ENCODE data around the gene ERBB2.
"Not testable (repeated sequence)": the region's sequence is repeated elsewhere in the genome, so short reads cannot be mapped to it uniquely, and the experiment has no call there.

The ERBB2 gene

GRCh38 chr17:39705786-39706348 lies 6.0 kb downstream of the ERBB2 start:
- DNase-seq: no peak

- DNase-seq: no peak
These were observed 6.5 kb downstream of the ERBB2 start for GRCh38 chr17:39706383-39706782.

GRCh38 chr17:39706921-39707337 lies 7.1 kb downstream of the ERBB2 start:
- DNase-seq: no peak

GRCh38 chr17:39709319-39709997 lies 9.6 kb downstream of the ERBB2 start:
- DNase-seq: no peak

- no peak for DNase-seq
These were observed 10.4 kb downstream of the ERBB2 start for GRCh38 chr17:39709998-39710964.

- DNase-seq: not testable (repeated sequence)
These were observed 11.2 kb downstream of the ERBB2 start for GRCh38 chr17:39711071-39711470.

GRCh38 chr17:39711851-39712250 lies 12.0 kb downstream of the ERBB2 start:
- DNase-seq: no peak

GRCh38 chr17:39714234-39714633 lies 14.4 kb downstream of the ERBB2 start:
- DNase-seq: no peak

GRCh38 chr17:39715375-39716072 lies 15.7 kb downstream of the ERBB2 start:
- no peak for DNase-seq

GRCh38 chr17:39716073-39716818 lies 16.4 kb downstream of the ERBB2 start:
- DNase-seq: no peak

GRCh38 chr17:39716879-39717536 lies 17.1 kb downstream of the ERBB2 start:
- no peak for DNase-seq

- DNase-seq: no peak
These were observed 17.8 kb downstream of the ERBB2 start for GRCh38 chr17:39717660-39718059.

GRCh38 chr17:39719563-39720355 lies 19.9 kb downstream of the ERBB2 start:
- no peak for DNase-seq

- DNase-seq: no peak
These were observed 22.2 kb downstream of the ERBB2 start for GRCh38 chr17:39722104-39722503.

GRCh38 chr17:39722965-39723848 lies 23.3 kb downstream of the ERBB2 start:
- no peak for DNase-seq

GRCh38 chr17:39724731-39725130 lies 24.9 kb downstream of the ERBB2 start:
- no peak for DNase-seq

- DNase-seq: not testable (repeated sequence)
These were observed 26.1 kb downstream of the ERBB2 start for GRCh38 chr17:39725923-39726322.

- DNase-seq: no peak
These were observed 26.8 kb downstream of the ERBB2 start for GRCh38 chr17:39726617-39727016.

GRCh38 chr17:39727556-39727955 lies 27.7 kb downstream of the ERBB2 start:
- no peak for DNase-seq

Measured in femur (tissue), 1 donor.